SK-N-MC (cell line): ENCODE measurements around the gene ADAMTS6.

Experiments used
- EZH2 ChIP-seq: fragments of 200-600 bp; sonication (generic); IDR thresholded peaks from one replicate; pipeline ENCODE4 v1.6.1; 2017; ENCODE audit warnings: antibody characterized with exemption
- POLR2AphosphoS5 ChIP-seq: IDR thresholded peaks from 2 replicates; pipeline ENCODE4 v1.6.1; 2012; ENCODE audit warnings: mild to moderate bottlenecking, low read depth, low read length, borderline replicate concordance

DNA sequence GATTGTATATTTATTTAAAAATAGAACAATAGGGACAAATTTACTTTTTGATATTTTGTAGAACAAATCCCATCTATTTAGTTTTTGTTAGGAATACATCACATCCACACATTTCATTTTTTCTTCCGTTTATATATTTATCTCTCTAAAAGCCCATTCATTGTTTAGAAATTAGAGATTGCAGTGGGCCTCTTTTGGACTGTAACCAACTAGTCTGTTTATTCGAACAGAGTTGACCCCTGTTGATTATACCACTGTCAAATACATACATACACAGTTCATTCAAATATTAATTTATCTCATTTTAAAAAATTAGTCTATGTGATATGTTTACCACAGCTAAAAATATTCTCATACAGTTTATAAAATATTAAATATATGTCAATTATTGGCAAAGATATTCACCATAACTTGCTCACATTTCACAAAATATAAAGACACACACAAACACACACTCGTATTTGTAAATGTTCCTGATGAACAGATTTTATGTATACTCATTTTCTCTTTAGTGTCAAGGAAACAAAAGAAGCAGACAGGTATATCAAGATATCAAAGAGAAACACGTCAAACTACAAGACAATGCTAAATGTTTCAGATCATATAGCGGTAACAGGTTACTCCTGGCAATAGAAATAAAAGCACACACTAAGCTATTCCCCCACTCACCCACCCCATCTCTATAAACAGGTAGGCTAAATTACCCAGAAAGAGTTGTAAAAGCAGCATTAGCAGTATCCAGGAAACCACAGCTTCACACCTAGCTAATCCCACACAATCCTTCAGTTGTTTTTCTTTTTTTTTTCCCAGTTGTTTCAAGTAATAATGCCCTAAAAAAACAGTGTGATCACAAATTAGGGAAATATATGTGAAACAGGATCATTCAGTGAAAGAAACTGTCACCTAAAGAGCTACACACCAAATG lies 283.9 kb downstream of the ADAMTS6 start:
- no peak for TF ChIP-seq EZH2
- no peak for TF ChIP-seq POLR2AphosphoS5
